Mesothelial cell of epicardium (in vitro differentiated cells): ENCODE measurements around the gene RIN3. TPM values are rescaled to one million over a fixed set of nuclear protein-coding genes. Genes with fewer than 3 reads are reported as not detected.
A peak's percentile ranks its signal among the peaks of the same experiment; 100 is the strongest.

Experiments
- DNase-seq, 2 experiments: peaks; one replicate each; pipeline ENCODE4 v3.0.0; 2021; ENCODE audit warnings: low spot score in 2 of 2; ENCODE audit not compliant: unreplicated experiment in 2 of 2
- H3K27ac Mint-ChIP-seq: 2 replicates; pipeline ENCODE4 v1.8.0; 2021; ENCODE audit warnings: mixed read lengths
- H3K27me3 Mint-ChIP-seq: 2 replicates; pipeline ENCODE4 v1.8.0; 2021; ENCODE audit warnings: low read depth, mixed read lengths
- H3K36me3 Mint-ChIP-seq: 2 replicates; pipeline ENCODE4 v1.8.0; 2021; ENCODE audit warnings: mixed read lengths
- H3K4me1 Mint-ChIP-seq: 2 replicates; pipeline ENCODE4 v1.8.0; 2021; ENCODE audit warnings: mixed read lengths
- H3K4me3 Mint-ChIP-seq: 2 replicates; pipeline ENCODE4 v1.8.0; 2021; ENCODE audit warnings: mild to moderate bottlenecking, moderate library complexity, mixed read lengths
- H3K9me3 Mint-ChIP-seq: 2 replicates; pipeline ENCODE4 v1.8.0; 2021; ENCODE audit warnings: mixed read lengths
- total RNA-seq: library from RNA; stranded (reverse); gene quantifications from 3 replicates; pipeline ENCODE4 v1.2.1, GENCODE V29; 2021
- TF ChIP-seq, protein P1 (sequence below): fragments of 200-600 bp; sonication (generic); IDR thresholded peaks from one replicate; pipeline ENCODE4 v1.5.0; 2021; ENCODE audit warnings: antibody characterized with exemption; ENCODE audit not compliant: unreplicated experiment

RIN3 gene
- total RNA-seq, 1 donor from 2014 or later = 19.9 TPM

DNA sequence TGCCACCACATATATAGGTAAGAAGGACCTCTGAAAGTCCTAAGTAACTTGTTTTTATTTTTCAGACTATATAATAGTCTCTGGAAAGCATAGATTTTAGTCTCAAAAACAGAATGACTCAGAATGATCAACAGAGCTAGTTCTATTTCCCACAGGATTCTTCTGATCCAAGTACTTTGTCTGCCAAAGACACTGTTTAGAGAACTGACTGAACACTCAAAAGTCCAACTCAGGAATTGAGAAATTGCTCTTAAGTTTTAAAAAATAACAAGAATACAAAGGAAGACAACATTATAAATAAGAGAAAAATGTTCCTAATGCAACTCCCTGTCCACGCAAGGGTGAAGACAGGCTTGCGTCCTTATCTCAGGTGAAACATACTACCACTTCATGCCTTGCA, 205.8 kb downstream of the RIN3 start:
- H3K9me3 Mint-ChIP-seq = peaks cover 4% of the 10 kb centered on the region
- H3K27me3 Mint-ChIP-seq = no peaks in the 10 kb centered on the region
- peaks cover 15% of the 10 kb centered on the region for H3K4me1 Mint-ChIP-seq
- peak overlapping the region; percentile 30 for H3K27ac Mint-ChIP-seq
- no peak for DNase-seq
- TF ChIP-seq, protein P1, sequence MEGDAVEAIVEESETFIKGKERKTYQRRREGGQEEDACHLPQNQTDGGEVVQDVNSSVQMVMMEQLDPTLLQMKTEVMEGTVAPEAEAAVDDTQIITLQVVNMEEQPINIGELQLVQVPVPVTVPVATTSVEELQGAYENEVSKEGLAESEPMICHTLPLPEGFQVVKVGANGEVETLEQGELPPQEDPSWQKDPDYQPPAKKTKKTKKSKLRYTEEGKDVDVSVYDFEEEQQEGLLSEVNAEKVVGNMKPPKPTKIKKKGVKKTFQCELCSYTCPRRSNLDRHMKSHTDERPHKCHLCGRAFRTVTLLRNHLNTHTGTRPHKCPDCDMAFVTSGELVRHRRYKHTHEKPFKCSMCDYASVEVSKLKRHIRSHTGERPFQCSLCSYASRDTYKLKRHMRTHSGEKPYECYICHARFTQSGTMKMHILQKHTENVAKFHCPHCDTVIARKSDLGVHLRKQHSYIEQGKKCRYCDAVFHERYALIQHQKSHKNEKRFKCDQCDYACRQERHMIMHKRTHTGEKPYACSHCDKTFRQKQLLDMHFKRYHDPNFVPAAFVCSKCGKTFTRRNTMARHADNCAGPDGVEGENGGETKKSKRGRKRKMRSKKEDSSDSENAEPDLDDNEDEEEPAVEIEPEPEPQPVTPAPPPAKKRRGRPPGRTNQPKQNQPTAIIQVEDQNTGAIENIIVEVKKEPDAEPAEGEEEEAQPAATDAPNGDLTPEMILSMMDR = no peak
- peaks cover 22% of the 10 kb centered on the region for H3K36me3 Mint-ChIP-seq
- no peak overlapping the region for H3K4me3 Mint-ChIP-seq

DNA sequence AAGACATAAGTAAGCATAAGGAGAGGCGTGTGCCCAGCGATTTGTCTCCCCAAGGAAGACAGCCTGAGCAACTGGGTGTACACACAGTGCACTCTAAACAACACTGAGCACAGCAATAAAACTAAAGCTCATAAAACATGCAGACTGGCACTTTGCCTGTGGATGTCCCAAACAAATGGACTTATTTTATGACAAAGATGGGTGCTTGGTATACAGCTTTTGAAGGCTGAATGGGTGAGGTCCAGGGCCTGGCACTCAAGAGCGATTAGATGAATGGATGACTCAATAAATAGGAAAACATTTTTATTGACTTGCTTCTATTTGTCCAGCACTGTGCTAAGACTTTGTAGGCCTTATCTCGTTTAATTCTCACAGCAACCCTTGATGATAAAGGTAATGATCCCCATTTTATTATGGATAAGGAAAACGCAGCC, 206.3 kb downstream of the RIN3 start:
- H3K36me3 Mint-ChIP-seq = peaks cover 23% of the 10 kb centered on the region
- peaks cover 4% of the 10 kb centered on the region for H3K9me3 Mint-ChIP-seq
- peak overlapping the region; percentile 30 for H3K27ac Mint-ChIP-seq
- no peaks in the 10 kb centered on the region for H3K27me3 Mint-ChIP-seq
- peaks cover 18% of the 10 kb centered on the region for H3K4me1 Mint-ChIP-seq
- no peak overlapping the region for H3K4me3 Mint-ChIP-seq
- DNase-seq = no peak
- TF ChIP-seq, protein P1 = no peak

DNA sequence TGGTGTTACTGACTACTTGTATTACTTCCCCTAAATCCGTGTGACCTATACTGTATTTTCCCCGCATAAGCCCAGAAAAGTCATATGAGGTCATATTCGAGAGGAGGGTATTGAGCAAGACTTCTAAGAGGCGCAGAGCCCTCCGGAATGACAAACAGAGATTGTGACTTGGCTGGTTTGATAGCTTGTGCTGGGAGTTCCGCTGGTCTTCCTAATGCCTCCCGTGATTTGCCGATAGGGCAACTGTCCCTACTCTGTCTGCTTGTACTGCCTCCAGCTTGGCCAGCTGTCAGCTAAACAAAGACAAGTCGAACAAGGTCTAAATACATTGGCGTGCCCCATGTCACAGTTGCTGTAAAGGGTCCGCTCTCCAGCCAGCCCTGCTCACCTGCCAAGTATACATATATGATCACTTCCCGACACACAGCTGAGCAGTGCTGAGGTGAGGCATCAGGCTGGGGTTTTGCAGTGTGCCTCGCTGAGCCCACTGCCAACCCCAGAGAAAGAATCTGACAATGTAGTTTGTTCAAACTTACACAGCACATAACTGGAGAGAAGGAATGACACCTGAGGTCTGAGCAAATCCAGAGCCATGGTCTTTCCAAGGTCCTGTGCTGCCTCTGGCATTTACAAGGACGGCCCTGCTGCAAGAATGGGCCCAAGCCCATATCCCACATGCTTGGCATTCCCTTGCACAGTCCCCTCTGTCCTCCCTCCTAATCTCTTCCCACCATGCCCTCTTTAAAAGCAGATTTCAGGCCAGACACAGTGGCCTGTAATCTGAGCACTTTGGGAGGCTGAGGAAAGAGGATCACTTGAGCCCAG, 211.1 kb downstream of the RIN3 start:
- Mint-ChIP-seq H3K9me3 (peaks cover 8% of the 10 kb centered on the region), H3K4me1 (peaks cover 8% of the 10 kb centered on the region), H3K27me3 (no peaks in the 10 kb centered on the region), H3K4me3 (no peak overlapping the region), H3K27ac (peak overlapping the region; percentile 67), H3K36me3 (peaks cover 31% of the 10 kb centered on the region)
- TF ChIP-seq, protein P1 = no peak
- no peak for DNase-seq

DNA sequence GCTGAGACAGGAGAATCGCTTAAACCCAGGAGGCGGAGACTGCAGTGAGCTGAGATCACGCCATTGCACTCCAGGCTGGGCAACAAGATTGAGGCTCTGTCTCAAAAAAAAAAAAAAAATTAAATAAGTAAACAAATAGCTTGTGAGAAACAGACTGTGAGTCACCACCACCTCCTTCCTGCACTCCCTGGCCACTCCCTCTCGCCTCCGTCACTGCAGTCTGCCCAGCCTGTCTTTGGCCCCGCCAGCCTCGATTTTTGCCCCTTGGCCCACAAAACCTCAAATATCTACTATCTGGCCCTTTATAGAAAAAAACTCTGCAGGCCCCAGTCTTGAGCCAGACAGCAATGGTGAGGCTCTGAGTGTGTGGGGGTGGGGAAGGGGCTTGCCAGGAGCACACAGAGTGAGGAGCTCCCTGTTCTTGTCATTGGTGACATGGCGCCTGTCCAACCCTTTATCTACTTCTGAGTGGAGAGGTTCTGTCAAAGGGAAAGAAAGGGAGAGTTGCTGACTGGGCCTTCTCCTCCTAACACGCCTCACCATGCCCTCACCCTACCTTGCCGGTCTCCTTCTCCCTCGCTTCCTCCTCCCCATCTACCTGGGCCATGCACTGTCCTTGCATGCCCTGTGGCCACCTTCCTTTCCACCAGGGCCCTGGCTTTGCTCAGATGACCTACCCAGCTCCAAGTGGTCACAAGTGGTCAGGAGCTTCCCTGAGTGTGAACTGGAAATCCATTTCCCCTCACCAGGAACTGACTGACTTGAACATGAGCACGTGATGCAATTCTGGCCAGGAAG, 212.8 kb downstream of the RIN3 start:
- no peak overlapping the region for H3K27ac Mint-ChIP-seq
- H3K27me3 Mint-ChIP-seq = no peaks in the 10 kb centered on the region
- no peak overlapping the region for H3K4me3 Mint-ChIP-seq
- H3K9me3 Mint-ChIP-seq = peaks cover 11% of the 10 kb centered on the region
- peaks cover 4% of the 10 kb centered on the region for H3K4me1 Mint-ChIP-seq
- TF ChIP-seq, protein P1 = no peak
- no peak for DNase-seq
- H3K36me3 Mint-ChIP-seq = peaks cover 36% of the 10 kb centered on the region

DNA sequence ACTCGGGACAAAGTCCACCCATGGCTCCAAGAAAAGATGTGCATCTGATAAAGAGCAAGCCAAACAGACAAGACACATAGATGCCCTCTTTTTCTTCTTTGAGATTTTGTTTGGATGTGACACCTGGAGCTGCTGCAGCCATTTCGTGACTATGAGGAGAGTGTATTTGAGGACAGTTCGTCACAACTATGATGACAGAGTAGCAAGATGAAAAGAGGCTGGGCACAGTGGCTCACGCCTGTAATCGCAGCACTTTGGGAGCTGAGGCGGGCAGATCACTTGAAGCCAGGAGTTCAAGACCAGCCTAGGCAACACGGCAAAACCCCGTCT, 213.3 kb downstream of the RIN3 start:
- H3K4me1 Mint-ChIP-seq = peaks cover 4% of the 10 kb centered on the region
- no peak for DNase-seq
- peaks cover 16% of the 10 kb centered on the region for H3K9me3 Mint-ChIP-seq
- H3K27me3 Mint-ChIP-seq = no peaks in the 10 kb centered on the region
- TF ChIP-seq, protein P1 = no peak
- no peak overlapping the region for H3K27ac Mint-ChIP-seq
- H3K36me3 Mint-ChIP-seq = peaks cover 39% of the 10 kb centered on the region
- H3K4me3 Mint-ChIP-seq = no peak overlapping the region
